ENCODE results near the gene CLEC7A.

DNA sequence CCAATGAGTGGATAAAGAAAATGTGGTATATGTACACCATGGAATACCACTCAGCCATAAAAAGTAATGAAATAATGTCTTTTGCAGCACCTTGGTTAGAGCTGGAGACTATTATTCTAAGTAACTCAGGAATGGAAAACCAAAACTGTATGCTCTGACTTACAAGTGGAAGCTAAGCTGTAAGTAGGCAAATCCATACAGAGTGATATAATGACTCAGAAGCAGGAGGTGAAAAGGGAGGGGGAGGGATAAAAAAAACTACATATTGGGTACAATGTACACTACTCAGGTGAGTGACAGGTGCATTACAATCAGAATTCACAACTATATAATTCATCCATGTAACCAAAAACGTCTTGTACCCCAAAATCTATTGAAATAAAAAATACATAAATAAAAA is 16.1 kb downstream of the CLEC7A start:
- TF ChIP-seq, protein P1, sequence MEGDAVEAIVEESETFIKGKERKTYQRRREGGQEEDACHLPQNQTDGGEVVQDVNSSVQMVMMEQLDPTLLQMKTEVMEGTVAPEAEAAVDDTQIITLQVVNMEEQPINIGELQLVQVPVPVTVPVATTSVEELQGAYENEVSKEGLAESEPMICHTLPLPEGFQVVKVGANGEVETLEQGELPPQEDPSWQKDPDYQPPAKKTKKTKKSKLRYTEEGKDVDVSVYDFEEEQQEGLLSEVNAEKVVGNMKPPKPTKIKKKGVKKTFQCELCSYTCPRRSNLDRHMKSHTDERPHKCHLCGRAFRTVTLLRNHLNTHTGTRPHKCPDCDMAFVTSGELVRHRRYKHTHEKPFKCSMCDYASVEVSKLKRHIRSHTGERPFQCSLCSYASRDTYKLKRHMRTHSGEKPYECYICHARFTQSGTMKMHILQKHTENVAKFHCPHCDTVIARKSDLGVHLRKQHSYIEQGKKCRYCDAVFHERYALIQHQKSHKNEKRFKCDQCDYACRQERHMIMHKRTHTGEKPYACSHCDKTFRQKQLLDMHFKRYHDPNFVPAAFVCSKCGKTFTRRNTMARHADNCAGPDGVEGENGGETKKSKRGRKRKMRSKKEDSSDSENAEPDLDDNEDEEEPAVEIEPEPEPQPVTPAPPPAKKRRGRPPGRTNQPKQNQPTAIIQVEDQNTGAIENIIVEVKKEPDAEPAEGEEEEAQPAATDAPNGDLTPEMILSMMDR (IDR thresholded peaks at IDR 0.05): no peak
- no peak for TF ChIP-seq POLR2A (IDR thresholded peaks at IDR 0.05)
- TF ChIP-seq EP300 (IDR thresholded peaks at IDR 0.05): no peak

All from ovary (tissue), 3 donors.